GM19193 (cell line): ENCODE measurements around the gene ATP2C2.

Experiments used
- POLR2A ChIP-seq: IDR thresholded peaks from 4 replicates; pipeline ENCODE4 v1.6.1; 2011; ENCODE audit not compliant: insufficient read depth, insufficient read length; ENCODE audit errors: extremely low read depth

The ATP2C2 gene

DNA sequence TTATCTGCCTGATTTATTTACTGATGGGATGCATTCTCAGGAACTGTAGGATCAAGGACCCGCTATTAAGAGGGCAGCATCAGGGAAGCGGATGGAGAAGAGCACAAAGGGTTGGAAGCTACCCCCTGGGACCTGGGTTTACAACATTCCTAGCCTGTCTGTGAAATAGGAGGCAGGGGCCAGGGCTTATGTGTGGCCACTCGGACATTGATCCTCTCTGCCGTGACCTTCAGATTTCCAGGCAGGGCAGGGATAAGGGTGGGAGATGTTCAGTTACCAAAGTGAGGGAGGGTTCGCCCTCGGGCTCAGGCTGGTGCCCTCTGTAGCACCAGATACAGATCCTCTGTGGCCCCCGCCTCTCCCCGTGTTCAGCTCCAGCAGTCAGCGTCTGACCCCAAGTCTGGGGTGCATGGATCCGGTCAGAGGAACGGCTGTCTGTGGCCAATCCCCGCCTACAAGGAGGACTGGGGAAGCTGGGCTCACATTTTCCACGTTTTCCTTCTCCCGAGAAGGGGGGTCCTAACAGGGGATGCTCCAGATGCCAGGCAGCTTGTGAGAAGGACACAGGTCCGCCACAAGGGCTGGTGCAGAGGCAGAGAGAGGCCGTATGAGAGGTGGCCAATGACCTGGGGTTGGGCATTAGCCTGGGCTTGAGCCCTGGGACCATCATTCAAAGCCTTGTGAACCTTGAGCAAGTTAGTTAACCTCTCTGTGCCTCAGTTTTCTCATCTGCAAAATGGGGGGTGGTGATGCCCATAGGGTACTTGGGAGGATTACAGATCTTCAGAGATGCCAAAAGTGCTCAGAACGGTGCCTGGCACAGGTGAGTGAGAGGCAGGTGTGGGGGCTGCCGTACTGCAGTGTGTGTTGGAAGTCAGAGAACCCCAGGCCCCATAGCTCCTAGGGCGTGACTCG, 48.3 kb downstream of the ATP2C2 start:
- no peak for TF ChIP-seq POLR2A

DNA sequence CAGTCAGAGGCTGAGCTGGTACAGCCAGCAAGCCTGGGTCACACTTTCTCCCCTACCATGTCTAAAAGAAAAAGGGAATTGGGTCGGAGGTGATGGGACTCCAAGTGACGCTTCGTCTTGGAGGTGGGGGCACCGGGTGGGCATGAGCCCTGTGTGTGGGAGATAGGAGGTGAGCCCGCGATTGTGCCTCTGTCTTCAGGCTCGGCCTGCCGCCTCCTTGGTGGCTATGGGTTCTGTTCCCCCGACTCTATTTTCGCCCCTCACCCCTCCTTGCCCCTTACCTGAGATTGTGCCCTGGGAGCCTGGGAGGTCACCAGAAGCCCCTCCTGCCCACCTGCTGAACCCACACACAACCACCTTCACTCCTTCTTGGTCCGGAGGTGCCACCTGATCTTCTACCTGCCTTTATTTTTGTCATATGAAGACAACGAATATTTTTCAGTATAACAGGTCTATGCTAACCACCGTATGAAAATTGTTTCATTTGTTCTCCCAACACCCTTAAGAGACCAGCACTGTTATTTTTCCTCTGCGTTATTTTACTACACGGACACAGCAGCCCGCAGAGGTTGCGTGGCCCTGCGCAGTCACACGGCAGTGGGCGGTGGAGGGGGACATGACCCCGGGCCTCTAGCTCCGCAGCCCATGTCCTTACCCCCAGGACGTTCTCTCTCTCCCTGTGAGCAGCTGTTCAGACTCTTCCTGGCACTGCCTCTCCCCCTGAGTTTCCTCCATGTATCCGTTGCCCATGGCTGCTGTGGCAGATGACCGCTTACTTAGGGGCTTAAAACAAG, 49.9 kb downstream of the ATP2C2 start:
- TF ChIP-seq POLR2A, result no peak

DNA sequence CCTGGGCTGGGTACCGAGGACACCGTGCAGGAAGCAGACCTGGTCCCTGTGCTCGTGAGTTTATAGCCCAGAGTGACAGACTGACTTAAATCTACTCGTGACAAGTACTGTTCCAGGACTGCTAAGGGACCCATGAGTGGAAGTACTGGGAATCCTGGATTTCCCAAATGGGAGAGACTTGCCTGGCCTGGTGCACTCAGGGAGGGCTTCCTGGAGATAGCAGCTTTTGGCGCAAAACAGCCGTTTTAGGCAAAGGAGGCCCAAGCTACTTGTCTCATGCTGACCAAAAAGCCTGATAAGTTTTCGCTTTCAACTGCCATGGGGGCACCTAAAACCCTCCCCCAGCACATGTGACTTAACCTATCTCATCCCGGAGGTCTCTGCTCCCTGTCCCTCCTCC, 51.4 kb downstream of the ATP2C2 start:
- no peak for TF ChIP-seq POLR2A

DNA sequence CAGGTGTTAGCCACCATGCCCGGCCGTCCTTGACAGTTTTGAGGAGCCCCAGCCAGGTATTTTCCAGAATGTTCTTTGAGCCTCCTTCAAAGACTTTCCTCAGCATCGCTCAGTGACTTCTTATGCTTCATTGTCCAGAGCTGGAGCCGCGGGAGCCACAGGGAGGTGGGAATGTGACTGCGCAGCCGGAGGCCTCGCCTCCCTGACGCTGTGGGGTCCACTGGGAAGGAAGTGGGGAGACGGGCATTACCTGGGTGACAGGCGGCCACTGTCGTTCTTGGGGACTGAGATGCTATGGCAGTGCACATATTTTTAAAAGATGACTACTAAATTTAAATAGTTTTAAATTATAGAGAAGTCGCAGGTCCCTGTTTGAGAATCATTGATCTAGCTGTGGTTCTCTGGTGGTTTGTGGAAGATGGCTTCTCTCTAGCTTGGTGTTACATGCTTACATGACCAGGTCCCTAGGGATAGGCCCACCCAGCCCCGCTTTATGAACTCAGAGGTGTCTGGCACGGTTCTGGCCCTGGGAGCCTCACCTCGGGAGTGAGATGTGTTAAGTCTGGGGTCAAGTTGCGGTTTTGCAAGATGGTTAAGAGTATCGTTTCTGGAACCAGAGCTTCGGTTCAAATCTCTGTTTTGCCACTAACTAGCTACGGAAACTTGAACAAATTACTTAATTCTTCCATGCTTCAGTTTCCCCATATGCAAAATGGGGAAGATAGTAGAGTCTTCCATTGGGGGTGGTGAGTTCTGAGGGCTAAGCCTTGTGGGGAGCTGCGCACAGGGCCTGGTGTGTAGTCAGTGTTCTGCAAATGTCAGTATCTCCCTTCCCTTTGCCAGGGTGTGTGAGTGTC, 53.0 kb downstream of the ATP2C2 start:
- no peak for TF ChIP-seq POLR2A

DNA sequence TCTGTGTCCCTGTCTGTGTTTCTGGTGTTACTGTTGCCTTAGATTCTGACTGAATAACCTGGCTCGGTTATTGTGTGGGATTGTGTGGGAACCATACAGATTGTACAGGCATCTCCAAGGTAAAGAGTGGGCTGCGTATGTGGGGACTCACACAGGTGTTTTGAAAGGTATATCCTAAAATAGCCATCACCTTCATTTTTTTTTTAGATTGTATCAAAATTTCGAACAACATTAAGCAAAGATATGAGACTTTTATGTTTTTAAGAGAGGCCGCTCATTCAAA, 53.5 kb downstream of the ATP2C2 start:
- TF ChIP-seq POLR2A, result no peak

DNA sequence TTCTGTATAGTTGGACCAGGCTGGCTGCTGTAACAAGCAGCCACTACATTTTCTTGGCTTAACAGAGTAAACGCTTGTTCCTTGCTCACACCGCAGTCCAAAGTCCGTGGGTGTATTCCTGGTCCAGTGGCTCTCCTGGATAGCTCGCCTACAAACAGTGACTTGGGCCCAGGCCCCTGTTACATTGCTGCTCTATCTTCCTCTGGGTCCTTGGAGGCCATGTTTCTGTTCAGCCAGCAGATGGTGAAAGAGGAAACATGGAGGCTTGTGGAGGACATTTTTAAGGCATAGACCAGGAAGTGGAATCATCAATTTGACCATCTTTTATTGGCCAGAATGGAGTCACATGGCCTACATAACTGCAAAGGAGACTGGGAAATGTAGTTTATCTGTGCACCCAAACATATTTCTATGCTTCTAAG, 55.1 kb downstream of the ATP2C2 start:
- TF ChIP-seq POLR2A, result no peak

DNA sequence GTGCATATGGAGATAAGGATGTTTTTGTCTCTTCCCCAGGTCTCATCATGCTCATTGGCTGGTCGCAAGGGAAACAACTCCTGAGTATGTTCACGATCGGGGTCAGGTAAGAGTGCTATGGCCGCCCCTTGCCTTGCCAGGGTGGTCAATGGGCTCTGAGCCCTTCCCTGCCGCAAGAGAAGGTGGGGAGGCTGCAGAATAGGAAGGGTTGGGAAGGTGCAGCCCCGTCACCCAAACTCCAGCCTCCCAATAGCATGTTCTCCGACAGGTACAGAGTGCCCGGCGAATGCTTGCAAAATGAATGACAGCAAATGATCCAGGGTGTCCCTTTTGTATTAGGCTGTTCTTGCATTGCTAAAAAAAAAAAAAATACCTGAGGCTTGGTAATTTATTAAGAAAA, 57.4 kb downstream of the ATP2C2 start:
- no peak for TF ChIP-seq POLR2A

DNA sequence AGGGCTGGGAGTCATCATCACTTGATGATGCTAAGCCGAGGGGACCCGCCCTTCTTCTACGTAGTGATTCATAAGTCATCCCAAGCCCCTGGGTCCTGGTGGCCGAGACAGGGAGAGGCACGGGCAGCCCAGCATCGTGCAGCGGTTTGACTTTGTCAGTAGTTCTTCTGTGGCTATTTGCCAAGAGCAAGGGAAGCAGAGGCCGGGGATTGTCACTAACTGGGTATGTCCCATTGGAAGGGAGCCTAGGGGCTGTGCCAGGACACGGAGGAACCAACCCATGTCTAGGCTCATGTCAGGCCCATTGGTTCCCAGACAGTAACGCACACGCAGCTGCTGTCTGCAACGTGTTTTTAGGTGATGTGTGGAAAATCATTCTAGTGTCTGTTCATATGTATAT, 58.5 kb downstream of the ATP2C2 start:
- TF ChIP-seq POLR2A, result no peak

DNA sequence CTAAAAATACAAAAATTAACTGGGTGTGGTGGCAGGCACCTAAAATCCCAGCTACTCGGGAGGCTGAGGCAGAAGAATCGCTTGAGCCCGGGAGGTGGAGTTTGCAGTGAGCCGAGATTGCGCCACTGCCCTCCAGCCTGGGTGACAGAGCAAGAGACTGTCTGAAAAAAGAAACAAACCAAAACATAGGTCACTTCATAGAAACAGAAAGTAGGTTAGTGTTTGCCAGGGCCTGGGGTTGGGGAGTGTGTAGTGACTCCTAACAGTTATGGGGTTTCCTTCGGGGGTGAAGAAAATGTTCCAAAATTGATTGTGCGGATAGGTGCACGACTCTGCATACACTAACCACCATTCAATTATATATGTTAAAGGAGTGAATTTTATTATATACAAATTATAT, 59.2 kb downstream of the ATP2C2 start:
- no peak for TF ChIP-seq POLR2A

DNA sequence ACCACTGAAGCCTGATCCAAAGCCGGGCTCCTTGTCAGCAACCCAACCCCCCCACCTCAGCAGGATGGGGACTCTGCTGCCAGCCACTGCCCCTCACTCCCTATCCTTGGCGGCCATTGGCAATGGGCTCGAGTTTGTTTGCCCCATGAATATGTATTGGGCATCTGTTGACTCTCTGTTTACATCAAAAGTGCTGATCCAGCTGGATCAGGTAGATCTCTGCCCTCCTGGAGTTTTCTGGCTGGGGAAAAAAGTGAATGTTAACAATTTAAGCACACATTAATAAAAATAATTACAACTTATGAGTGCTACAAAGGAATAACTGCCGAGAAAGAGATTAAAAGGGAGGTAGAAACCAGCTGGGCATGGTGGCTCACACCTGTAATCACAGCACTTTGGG, 62.5 kb downstream of the ATP2C2 start:
- TF ChIP-seq POLR2A, result no peak

DNA sequence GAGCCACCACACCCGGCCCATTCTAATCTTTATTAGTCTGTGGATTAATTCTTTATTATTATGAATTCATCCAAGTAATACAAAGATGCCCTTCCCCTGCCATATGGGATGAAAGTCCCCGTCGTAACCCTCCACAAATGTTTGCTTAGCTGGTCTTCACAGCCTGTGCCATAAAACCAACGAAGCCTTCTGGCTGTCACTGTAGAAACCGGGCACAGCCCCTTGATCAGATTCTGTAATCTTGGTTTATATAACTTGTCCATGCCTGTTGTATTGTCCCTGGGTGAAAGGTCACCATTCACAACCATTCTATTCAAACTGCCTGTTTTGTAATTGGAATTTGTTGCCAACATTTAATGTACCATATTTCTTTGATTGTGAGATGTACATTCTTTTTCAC, 66.5 kb downstream of the ATP2C2 start:
- no peak for TF ChIP-seq POLR2A

DNA sequence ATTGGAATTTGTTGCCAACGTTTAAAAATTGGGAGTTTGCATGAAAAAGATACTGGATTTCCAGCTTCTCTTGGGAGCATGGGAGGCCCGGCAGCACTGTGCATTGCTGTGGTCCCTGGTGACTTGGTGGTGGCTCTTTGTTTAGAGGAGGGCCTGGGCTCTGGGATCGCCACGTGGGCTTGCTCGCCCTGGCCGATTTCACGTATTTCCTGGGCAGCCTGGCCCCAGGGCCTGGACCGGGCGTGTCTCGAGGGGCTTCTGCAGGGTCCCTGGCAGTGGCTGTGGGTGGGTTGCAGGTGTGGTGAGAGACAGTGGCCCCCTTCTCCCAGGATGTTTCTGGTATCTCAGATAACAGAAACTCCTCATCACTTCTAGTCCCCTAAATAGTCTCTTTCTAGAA, 67.9 kb downstream of the ATP2C2 start:
- no peak for TF ChIP-seq POLR2A

DNA sequence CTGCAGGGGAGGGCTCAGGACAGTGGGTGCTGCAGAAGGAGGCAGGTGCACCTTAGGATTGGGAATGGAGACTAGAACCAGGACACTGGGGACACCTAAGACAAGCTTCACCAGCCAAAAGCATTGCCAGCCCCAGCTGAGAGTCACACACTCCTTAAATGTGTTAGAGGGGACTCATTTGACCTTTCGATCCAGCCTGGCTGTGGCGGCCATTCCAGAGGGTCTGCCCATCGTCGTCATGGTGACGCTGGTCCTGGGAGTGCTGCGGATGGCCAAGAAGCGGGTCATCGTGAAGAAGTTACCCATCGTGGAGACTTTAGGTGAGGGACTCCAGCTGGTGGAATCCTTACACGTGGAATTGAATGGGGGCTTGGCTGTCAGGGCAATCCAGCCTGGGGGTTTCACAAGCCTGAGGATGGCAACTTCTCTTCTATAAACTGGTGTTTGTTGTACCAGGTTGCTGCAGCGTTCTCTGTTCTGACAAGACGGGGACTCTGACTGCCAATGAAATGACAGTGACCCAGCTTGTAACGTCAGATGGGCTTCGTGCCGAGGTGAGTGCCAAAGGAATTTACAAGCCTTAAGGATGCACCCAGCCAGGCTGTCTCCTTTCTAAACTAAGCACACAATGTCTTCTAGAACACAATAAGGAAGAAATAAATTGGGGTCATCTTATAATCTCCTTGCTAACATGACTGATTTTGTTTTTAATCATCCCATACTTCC, 70.8 kb downstream of the ATP2C2 start:
- TF ChIP-seq POLR2A, result no peak

DNA sequence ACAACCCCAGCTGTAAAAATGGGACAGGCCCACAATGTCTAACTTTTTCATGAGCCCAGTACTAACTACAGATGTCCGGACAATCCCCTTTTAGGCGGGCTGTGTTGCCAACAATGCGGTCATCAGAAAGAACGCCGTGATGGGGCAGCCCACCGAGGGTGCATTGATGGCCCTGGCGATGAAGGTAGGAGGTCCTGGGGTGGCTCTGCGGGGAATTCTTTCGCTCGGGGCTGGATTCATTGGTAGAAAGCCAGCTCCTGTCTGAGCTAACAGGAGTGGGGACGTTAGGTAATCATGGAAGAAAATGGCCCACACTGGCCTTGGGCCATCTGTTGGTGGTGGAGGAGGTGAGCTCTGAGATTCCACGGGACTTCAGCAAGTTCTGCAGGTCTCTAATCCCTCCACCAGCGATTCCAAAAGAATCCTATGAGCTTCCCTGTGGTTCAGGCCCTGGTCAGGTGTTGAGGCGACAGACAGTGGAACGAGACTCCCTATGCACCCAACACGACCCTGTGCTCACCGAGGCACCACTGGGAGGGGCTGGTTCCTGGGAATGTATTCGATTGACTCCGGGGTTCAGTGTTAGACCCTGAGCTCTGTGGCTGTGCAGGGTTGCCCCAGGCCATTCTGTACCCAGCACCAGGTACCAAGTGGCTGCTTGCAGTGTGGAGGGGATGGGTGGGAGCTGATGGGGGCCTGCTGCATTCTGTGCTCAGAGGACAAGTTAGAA, 74.2 kb downstream of the ATP2C2 start:
- no peak for TF ChIP-seq POLR2A
